A673 (cell line): ENCODE data around the gene TRIM27. TPM values are rescaled to one million over a fixed set of nuclear protein-coding genes. Genes with fewer than 3 reads are reported as not detected.

Experiments
- BruUV-seq: library from RNA; stranded (reverse); fragments of 400-500 nt; replicated peaks from 2 replicates; lab custom pipeline; 2021; lab: Mats Ljungman, UMichigan
- CTCF ChIA-PET: fragments of 300-600 bp; sonication (Branson Sonifier 250); formaldehyde crosslinking; loops from one replicate; lab custom pipeline; 2022; ENCODE audit warnings: antibody characterized with exemption; lab: Charles Lee
- POLR2A ChIA-PET: fragments of 300-600 bp; sonication (Branson Sonifier 250); formaldehyde crosslinking; loops from one replicate; lab custom pipeline; 2022; ENCODE audit warnings: antibody characterized with exemption; ENCODE audit not compliant: low non-redundant PET; lab: Charles Lee
- DNase-seq: peaks from one replicate; pipeline ENCODE4 v3.0.0-alpha.2; 2015; ENCODE audit warnings: low spot score
- H3K27ac ChIP-seq: fragments of 200-600 bp; sonication (generic); 2 replicates; pipeline ENCODE4 v1.5.1; 2016; ENCODE audit warnings: mixed run types, low read depth, mild to moderate bottlenecking, mixed read lengths, antibody characterized with exemption, low read length; ENCODE audit not compliant: poor library complexity, severe bottlenecking
- H3K27me3 ChIP-seq: fragments of 200-600 bp; sonication (generic); replicated peaks from 2 replicates; pipeline ENCODE4 v1.6.1; 2017; ENCODE audit warnings: mixed run types, low read depth, mild to moderate bottlenecking, mixed read lengths, antibody characterized with exemption, low read length; ENCODE audit not compliant: insufficient read depth, poor library complexity
- H3K36me3 ChIP-seq: fragments of 200-600 bp; sonication (generic); 2 replicates; pipeline ENCODE4 v1.6.1; 2016; ENCODE audit warnings: mixed run types, mild to moderate bottlenecking, mixed read lengths, antibody characterized with exemption, low read length; ENCODE audit not compliant: insufficient read depth, poor library complexity, severe bottlenecking
- H3K4me1 ChIP-seq: fragments of 200-600 bp; sonication (generic); 2 replicates; pipeline ENCODE4 v1.6.1; 2017; ENCODE audit warnings: mixed run types, mild to moderate bottlenecking, mixed read lengths, antibody characterized with exemption, low read length; ENCODE audit not compliant: insufficient read depth, poor library complexity, severe bottlenecking
- H3K4me3 ChIP-seq: fragments of 200-600 bp; sonication (generic); 2 replicates; pipeline ENCODE4 v1.5.1; 2016; ENCODE audit warnings: low read depth, mixed run types, mild to moderate bottlenecking, mixed read lengths, low read length; ENCODE audit not compliant: poor library complexity, severe bottlenecking
- H3K9me3 ChIP-seq: fragments of 200-600 bp; sonication (generic); 2 replicates; pipeline ENCODE4 v1.6.1; 2016; ENCODE audit warnings: mixed run types, low read depth, mild to moderate bottlenecking, mixed read lengths, antibody characterized with exemption, low read length; ENCODE audit not compliant: poor library complexity, severe bottlenecking
- CTCF ChIP-seq: fragments of 300-800, 200-600 bp; sonication (generic); conservative IDR thresholded peaks from 2 replicates; pipeline ENCODE4 v1.5.1; 2017; ENCODE audit warnings: low read depth, mild to moderate bottlenecking, antibody characterized with exemption, low read length, moderate library complexity, mixed read lengths
- EZH2 ChIP-seq: fragments of 200-600 bp; sonication (generic); IDR thresholded peaks from 2 replicates; pipeline ENCODE4 v1.6.1; 2017; ENCODE audit warnings: borderline replicate concordance, low read depth, mild to moderate bottlenecking, mixed read lengths, antibody characterized with exemption, low read length; ENCODE audit not compliant: poor library complexity, severe bottlenecking
- intact Hi-C: fragments of 100-400 bp; cut with micrococcal nuclease; formaldehyde crosslinking; loops from one replicate; pipeline ENCODE4 v1.10.0; 2022; ENCODE audit not compliant: unreplicated experiment
- total RNA-seq: library from RNA; stranded (reverse); gene quantifications from 2 replicates; pipeline ENCODE4 v1.2.3, GENCODE V29; 2021

TRIM27 gene
- total RNA-seq, 1 experiment from 2014 or later = 81.1 TPM

DNA sequence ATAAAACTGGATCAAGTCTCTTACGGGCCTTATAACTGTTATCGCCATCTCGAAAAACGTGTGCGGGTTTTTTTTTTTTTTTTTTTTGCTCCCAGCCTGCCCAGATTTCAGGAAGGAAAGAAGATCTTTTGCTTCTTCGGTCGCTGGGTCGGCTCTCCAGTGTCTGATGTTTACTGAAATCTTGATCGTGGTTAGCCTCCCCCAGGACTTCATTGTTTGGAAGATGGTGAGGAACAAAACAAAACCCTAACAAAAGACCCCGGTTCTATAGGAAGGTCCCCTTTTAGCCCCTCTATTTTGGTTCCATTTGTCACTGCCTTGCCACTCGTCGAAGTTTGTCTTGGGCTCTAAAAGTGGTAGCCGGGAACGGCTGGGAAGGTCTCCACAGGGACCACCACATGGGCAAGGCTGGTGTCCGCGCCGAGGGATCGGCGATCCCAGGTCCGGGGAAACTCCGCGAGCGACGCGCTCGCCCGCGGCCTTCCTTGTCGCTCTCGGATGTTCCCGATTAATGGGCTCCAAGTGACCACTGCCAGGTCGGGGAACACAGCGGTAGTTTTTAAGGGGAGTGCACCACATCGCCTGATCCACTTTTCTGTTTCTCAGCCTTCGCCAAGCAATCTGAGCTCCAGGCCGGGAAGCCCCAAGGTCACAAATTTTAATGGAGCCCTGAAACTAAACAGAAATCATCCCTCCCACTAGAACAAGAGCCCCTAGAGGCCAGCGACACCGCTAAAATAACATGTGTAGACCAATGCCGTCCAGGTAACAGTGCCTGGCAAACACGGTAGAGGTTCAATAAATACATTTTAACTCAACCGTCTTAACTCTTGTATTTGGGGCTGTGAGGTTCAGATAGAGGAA is 27.0 kb downstream of the TRIM27 start:
- peak overlapping the region; percentile 68 for H3K4me3 ChIP-seq
- H3K4me1 ChIP-seq = peaks cover 5% of the 10 kb centered on the region
- ChIA-PET POLR2A (no interaction called here), CTCF (no interaction called here)
- peaks cover 4% of the 10 kb centered on the region for H3K36me3 ChIP-seq
- no peak for TF ChIP-seq EZH2
- TF ChIP-seq CTCF = peak; percentile 21; the same call in 1 of the 2 replicates
- BruUV-seq = TSS peak; percentile 96
- H3K27me3 ChIP-seq = no peaks in the 10 kb centered on the region
- H3K27ac ChIP-seq = peak overlapping the region; percentile 97
- peak; percentile 75 for DNase-seq
- H3K9me3 ChIP-seq = no peaks in the 10 kb centered on the region
- intact Hi-C loops = loop anchor here (1.0 to 5.0 kb wide), 4 partner anchors 16 to 94 kb away; no protein-coding TSS in a partner anchor

GRCh38 chr6:28895131-28895812 is 28.5 kb downstream of the TRIM27 start:
- Histone ChIP-seq H3K4me3 (peak overlapping the region; percentile 68), H3K4me1 (peaks cover 5% of the 10 kb centered on the region), H3K27me3 (no peaks in the 10 kb centered on the region), H3K9me3 (no peaks in the 10 kb centered on the region), H3K27ac (peak overlapping the region; percentile 97), H3K36me3 (no peaks in the 10 kb centered on the region)
- intact Hi-C loops = loop anchor here (5.0 kb wide), 1 partner anchor 93 kb away; no protein-coding TSS in a partner anchor
- BruUV-seq = TSS peak; percentile 91
- CTCF ChIA-PET = no interaction called here
- peak; percentile 97 for DNase-seq
- POLR2A ChIA-PET = interaction anchor here (0.6 kb wide), 1 partner anchor 1950 kb away, joined by 3 read pairs; no protein-coding TSS in a partner anchor
- TF ChIP-seq CTCF (no peak), EZH2 (no peak)

GRCh38 chr6:28893172-28893799 is 30.5 kb downstream of the TRIM27 start:
- no TSS peak for BruUV-seq
- H3K27me3 ChIP-seq = no peaks in the 10 kb centered on the region
- H3K4me3 ChIP-seq = no peak overlapping the region
- no peak for DNase-seq
- no peak overlapping the region for H3K27ac ChIP-seq
- POLR2A ChIA-PET = no interaction called here
- H3K36me3 ChIP-seq = no peaks in the 10 kb centered on the region
- H3K9me3 ChIP-seq = no peaks in the 10 kb centered on the region
- no peak for TF ChIP-seq CTCF
- no peak for TF ChIP-seq EZH2
- intact Hi-C loops = no loop called here
- CTCF ChIA-PET = no interaction called here
- peaks cover 5% of the 10 kb centered on the region for H3K4me1 ChIP-seq
